Posterior cingulate gyrus (tissue), 11 donors: ENCODE results near the gene FEM1A.
A peak's percentile ranks its signal among the peaks of the same experiment; 100 is the strongest.
"Not testable (repeated sequence)": the region's sequence is repeated elsewhere in the genome, so short reads cannot be mapped to it uniquely, and the experiment has no call there.

ENCODE experiments used
- DNase-seq, 10 donors: peaks; one replicate each; pipeline versions ENCODE4 v3.0.0 to v3.0.0-alpha.2; 2020 to 2021; ENCODE audit warnings: mixed read lengths in 3 of 10
- intact Hi-C: fragments of 100-400 bp; cut with DNase I; formaldehyde crosslinking; loops from one replicate; pipeline ENCODE4 v1.15.1; 2023

FEM1A gene

DNA sequence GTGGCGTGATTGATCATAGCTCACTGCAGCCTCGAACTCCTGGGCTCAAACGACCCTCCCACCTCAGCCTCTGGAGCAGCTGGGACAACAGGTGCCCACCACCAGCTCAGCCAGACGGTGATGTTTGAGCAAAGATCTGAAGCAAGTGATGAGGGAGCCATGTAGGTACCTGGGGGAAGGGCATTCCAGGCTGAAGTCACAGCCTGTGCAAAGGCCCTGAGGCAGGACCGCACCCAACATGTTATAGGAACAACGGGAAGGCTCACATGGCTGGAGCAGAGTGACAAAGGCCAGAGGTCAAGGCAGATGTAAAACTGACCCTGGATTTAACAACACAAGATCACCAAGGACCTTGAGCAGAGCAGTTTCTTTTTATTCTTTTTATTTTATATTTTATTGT lies 14.8 kb downstream of the FEM1A start:
- intact Hi-C loops = no loop called here
- no peak for DNase-seq

DNA sequence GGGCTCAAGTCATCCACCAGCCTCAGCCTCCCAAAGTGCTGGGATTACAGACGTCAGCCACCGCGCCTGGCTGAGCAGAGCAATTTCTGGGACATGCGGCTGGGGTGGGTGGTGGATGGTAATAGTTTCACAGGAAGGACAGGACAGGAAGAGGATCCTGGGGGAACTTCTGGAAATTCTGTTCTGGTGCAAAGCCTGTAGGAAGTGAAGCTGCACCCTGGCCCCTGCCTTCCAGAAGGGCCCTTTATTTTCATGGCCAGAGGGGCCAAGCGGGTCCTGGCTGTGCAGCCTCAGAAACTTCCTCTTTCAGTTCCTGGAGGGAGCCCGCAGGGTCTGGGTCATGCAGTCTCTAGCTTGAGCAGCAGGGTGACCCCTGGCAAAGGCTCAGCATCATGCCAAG lies 15.7 kb downstream of the FEM1A start:
- intact Hi-C loops = no loop called here
- DNase-seq = peak in 4 of 10 donors; percentile 26 to 91 (median 35)

DNA sequence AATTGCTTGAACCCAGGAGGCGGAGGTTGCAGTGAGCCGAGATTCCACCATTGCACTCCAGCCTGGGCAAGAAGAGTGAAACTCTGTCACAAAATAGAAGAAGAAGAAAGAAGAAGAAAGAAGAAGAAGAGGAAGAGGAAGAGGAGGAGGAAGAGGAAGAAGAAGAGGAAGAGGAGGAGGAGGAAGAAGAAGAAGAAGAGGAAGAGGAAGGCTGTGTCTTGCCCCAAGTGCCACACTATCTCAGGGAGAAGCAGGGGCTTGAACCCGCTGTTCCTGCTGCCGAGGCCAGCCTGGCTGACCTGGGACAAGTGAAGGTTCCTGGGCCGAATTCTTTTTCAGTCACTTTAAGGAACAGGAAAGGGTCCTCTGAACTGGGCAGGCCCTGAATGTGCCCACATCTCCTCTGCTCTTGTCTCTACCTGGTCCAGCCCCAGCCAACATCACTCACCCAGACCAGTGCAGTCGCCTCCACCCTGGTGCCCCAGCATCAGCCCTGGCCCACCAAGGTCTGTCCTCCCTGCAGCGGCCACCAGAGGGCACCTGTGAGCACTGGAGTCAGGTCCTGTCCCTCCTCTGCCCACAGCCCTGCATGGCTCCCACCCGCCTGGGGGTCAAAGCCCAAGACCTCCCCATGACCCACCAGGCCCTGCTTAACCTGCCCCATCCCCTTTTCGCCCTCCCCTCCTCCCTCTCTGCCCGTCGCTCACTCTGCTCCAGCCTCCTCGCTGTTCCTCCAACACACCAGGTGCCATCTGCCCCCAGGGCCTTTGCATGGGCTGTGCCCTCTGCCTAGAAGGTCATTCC lies 20.0 kb downstream of the FEM1A start:
- DNase-seq = peak; percentile 52 to 96 (median 82)
- intact Hi-C loops = loop anchor here (2.0 kb wide), 1 partner anchor 219 kb away; no protein-coding TSS in a partner anchor

DNA sequence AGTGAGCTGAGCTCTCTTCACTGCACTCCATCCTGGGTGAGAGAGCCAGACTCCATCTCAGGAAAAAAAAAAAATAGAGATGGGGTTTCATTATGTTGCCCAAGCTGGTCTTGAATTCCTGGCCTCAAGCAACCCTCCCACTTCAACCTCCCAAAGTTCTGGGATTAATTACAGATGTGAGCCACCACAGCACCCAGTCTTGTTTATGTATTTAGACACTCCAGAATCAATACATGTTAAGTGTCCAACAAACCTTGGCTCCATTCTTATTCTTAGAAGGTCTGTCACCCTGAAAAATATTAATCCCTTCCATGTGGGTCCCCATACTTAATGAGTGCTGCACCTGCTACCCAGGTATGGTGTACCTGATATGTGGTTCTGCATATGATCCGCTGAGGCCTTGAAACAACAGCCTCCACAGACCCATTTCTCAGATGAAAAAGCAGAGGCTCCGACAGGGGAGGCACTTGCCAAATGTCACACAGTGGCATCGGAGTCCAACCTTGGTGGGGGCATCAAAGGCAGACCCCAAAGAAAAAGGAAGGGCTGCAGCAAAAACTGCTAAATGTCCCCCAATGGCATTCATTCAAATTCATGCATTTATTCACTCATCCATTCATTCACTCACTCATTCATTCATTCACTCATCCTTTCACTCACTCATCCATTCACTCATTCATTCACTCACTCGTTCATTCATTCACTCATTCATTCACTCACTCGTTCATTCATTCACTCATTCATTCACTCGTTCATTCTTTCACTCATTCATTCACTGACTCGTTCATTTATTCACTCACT lies 23.3 kb downstream of the FEM1A start:
- DNase-seq = no peak
- intact Hi-C loops = no loop called here

DNA sequence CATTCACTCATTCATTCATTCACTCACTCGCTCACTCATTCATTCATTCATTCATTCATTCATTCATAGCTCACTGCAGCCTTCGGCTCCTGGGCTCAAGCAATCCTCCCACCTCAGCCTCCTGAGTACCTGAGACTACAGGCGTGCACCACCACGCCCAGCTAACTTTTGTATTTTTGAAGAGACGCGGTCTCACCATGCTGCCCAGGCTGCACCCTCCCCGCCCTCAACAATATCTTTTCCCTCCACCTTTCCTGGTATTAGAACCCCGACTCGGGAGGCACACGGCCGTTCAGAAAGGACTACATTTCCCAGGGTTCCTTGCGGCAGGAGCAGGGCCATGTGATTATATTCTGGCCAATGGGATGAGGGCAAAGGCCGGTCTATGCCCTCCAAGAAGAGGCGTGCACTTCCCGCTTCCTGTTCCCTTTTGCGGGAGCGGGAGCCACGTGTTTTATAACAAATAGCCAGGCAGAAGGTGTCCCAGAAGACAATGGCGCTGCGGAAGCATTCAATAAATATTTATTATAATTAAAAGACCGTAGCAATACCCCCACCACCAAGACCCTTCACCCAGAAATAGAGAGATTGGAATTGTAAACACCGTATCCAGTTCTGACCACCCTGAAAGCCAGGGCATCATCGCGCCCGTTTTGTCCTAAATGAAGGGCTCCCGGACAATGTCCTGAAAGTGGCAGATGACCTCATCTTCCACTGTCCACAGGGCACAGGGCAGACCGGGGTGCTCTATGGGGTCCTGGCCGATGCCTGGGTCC lies 24.1 kb downstream of the FEM1A start:
- DNase-seq = peak; percentile 84 to 98 (median 92)
- intact Hi-C loops = no loop called here

DNA sequence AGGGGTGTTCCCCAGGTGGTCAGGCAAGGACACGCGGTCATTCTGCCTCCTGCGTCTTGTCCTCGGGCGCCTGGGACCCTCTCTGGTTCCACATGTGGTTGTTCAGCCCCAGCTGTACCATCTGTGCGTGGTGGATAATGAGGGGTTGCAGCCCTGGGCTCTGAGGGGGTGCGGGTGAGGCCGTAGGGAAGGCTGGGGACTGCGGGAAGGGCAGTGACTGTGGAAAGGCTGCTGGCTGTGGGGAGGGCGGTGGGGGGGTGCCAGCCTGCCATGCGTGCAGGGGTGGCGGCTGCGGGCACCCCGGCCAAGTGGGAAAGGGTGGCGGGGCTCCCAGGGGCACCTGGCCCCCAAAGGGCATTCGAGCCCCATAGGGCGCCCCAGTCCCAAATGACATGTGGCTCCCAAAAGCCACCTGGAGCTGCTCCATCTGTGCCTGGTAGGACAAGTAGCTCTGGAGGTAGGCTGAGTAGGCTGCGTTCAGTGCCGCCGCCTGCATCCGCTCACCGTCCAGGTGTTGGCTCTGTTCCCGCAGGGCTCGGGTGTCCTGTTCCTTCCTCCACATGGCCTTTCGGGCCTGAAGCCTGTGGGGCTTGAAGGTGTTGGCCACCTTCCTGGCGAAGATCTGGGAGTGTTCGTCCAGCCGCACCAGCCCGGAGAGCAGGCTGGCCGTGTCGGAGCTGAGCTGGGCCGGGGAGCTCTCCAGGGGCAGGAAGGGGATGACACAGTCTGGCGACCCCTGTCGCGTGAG lies 24.8 kb downstream of the FEM1A start:
- intact Hi-C loops = no loop called here
- peak in 2 of 10 donors; percentile 85 to 89 for DNase-seq

DNA sequence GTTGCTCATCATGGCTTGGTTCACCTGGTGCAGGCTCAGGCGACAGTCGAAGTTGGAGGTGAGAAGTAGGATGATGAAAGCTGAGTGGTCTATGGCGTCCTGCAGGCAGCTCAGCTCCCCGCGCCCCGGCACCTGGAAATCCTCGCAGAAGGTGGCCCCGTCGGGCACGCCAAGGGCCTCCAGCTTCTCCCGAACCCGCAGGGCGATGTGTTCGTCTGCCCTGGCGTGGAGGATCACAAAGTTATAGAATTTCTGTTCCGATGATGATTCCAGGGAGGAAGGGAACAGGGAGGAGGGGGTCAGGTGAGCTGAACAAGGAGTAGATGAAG lies 25.4 kb downstream of the FEM1A start:
- intact Hi-C loops = no loop called here
- DNase-seq = no peak

DNA sequence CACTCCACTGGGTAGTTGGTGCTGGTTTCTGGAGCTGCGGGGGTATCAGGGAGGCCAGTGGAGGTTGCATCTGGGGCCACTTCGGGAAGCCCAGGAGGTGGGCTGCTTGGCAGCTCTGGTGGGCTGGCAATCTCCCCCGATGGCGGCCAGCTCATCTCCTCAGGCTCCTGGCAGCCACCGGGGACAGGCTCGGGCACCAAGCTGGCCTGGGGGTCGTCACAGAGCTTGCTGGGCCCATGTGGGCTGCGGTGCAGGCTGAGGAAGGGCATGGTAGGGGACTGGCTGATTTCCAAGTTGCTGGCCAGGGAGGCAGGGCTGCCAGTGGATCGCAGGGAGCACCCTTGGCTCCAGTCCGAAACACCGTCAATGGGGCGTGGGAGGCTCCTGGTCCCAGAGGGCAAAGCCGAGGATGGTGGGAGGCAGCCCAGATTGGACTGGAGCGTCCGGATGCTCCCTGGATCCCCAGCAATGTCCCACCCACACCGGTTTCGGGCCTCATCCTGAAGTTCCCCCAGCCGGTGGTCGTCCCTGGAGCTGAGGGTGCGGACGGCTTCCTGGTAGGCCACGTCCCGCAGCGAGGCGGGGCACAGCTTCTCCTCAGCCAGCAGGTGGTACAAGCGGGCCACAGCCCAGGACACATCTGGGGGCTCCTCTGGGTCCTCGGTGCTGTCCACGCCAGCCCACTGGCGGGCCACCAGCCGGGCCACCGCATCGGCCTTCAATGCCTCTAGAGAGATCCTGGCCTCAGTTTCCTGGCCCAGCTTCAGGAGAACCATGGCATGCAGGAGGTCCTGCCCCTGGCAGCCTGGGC lies 26.1 kb downstream of the FEM1A start:
- intact Hi-C loops = no loop called here
- DNase-seq = no peak

DNA sequence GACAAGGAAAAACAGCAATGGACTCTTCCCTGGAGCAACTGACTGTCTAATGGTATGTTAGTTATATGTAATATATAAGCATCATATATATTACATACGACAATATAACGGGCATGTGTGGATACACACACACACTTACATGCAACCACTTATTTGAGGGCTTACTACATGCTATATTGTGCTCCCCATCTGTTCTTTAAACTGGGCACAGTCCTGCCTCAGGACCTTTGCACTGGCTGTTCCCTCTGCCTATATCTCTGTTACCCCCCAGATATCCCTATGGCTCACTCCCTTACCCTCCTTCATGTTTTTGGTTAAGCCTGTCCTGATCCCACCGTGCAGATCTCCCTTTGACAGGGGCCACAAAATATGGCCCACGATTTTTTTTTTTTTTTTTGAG lies 29.7 kb downstream of the FEM1A start:
- no peak for DNase-seq

DNA sequence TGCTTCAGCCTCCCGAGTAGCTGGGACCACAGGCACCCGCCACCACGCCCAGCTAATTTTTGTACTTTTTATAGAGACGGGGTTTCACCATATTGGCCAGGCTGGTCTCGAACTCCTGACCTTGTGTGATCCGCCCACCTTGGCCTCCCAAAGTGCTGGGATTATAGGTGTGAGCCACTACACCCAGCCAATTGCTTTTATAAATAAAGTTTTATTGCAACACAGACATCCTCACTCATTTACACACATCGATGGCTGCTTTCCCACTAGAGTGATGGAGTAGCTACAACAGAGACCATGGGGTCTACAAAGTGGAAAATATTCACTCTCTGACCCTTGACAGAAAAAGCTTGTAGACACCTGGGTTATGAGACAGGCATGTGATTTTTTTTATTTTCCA lies 30.8 kb downstream of the FEM1A start:
- intact Hi-C loops = not testable (repeated sequence)

More for the DNA sequence above, 29.7 kb downstream of the FEM1A start:
- intact Hi-C loops = no loop called here

DNA sequence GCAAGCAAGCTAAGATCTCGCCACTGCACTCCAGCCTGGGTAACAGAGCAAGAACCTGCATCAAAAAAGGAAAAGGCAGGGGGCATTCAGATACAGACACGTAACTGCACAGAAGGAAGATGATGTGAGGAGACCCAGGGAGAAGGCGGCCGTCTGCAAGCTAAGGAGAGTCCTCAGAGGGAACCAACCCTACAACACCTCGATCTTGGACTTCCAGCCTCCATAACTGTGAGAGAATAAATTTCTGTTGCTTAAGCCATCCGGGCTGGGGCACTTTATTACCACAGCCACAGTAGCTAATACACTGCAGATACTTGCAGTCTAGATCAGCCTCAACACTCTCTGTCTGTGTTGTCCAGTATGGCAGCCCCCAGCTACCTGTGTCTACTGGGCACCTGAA lies 32.0 kb downstream of the FEM1A start:
- intact Hi-C loops = no loop called here
- DNase-seq = no peak

More for the DNA sequence above, 30.8 kb downstream of the FEM1A start:
- not testable (repeated sequence) for DNase-seq

DNA sequence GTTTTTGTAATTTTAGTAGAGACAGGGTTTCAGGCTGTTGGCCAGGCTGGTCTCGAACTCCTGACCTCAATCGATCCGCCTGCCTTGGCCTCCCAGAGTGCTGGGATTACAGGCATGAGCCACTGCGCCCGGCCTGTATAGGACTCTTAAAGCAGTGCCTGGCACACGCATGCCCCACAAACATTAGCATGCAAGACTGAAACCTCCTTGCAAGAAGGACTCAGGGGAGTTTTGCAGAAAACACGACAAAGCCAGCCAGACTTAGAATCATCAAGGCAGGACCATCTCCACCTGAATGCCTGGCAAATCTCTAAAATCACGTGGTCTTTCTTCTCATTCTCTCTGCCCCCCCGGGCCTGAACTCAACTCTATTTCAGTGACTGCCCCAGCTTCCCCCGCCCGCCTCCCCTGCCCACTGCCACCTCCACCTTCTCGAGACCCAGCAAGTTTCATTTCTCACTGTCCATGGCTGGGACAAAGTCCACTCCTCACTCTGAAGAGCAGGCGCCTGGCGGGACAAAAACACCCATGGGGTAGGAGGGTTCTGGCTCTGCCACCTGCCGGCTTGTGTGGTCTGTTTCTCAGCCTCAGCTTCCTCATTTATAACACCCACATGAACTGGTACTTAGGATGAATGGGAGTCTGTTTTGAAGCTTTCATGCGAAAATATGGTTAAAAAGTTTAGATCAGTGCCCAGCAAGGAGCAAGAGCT lies 37.6 kb downstream of the FEM1A start:
- intact Hi-C loops = no loop called here
- peak in 1 of 10 donors; percentile 87 for DNase-seq

DNA sequence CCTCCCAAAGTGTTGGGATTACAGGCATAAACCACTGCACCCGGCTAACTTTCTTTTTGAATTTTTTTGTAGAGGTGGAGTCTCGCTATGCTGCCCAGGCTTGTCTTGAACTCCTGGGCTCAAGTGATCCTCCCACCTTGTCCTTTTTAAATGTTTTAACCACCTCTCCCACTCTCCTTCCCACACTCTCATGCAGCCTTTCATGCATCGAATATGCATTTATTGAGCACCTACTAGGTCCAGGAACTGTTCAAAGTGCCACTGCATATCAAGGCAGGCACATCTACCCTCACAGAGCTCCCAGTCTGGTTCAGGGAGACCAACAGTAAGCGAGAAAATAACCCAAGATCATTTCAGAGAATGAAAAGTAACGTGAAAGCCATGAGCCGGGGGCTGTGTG lies 38.8 kb downstream of the FEM1A start:
- intact Hi-C loops = no loop called here
- no peak for DNase-seq

DNA sequence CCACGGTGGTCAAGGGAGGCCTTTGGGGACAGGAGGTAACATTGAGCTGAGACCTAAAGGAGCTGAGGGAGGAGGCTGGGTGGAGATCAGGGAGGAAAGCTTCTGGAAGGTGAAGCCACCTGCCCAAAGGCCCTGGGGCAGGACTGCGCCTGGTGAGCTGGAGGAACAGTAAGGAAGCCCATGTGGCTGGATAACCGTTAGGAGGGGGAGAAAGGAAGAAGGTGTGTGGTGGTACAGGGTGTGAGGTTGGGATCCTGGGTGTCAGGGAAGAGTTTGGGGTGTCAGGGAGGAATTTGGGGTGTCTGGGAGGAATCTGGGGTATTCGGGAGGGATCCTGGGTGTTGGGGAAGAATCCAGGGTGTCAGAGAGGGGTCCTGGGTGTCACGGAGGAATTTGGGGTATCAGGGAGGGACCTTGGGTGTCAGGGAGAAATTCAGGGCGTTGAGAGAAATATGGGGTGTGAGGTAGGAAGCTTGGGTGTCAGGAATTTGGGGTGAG lies 39.3 kb downstream of the FEM1A start:
- intact Hi-C loops = no loop called here
- no peak for DNase-seq

DNA sequence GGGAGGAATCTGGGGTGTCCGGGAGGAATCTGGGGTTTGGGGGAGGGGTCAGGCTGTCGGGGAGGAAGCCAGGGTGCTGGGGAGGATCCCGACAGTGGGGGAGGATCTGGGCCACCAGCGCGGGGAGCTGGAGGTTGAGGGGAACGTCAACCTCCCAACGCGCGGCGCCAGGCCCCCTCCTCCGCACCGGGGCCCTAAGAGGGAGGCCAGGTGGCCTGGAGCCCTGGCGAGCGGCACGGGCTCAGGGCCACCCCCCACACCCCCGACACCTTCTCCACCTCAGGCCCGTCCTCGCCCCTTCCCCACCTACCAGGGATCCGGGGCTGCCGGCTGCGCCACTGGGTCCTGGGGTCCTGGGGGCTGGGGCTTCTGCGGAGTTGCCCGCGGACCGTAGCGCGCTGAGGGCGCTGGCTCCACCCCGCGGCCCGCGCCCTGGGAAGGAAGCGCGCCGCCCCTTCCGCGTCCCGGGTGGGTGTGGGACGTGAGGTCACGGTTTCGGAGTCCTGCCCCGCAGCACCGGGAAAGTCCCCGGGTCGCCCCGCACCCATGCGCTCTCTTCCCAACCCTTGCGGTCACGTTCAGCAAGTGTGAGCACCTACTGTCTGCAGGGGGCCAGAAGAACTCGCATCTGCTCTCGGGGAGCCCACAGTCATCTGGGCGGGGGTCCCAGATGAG lies 39.9 kb downstream of the FEM1A start, which contains the start of gene TICAM1:
TSS of gene TICAM1 (minus strand) at position 409 of the 675 bp plus-strand sequence. CDS start 13,335 bp downstream, outside the sequence.
- intact Hi-C loops = no loop called here
- peak in 9 of 10 donors; percentile 36 to 91 (median 46) for DNase-seq

DNA sequence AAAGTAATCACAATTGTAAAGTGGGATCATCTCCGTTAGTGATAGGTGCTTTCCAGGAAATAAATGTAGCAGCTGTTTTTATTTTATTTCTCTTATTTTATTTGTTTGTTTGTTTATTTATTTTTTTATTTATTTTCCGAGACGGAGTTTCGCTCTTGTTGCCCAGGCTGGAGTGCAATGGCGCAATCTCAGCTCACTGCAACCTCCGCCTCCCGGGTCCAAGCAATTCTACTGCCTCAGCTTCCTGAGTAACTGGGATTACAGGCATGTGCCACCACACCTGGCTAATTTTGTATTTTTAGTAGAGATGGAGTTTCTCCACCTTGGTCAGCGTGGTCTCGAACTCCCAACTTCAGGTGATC lies 40.4 kb downstream of the FEM1A start:
- not testable (repeated sequence) for DNase-seq

DNA sequence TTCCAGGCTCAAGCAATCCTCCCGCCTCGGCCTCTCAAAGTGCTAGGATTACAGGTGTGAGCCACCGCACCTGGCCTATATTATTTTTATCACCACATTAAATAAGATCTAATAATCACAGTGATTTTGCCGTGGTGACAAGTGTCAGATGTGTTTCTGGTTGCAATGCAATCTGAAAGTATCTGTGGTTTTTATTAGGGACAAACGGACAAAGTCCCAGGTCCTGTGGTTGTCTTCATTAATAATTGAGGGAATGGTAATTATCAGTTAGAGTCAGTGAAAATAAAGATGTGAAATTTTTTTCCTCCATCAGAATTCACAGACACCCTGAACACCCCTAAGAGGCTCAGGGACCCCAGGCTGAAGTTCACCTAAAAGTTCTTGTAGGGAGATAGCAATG lies 41.2 kb downstream of the FEM1A start:
- intact Hi-C loops = no loop called here
- no peak for DNase-seq

More for the DNA sequence above, 40.4 kb downstream of the FEM1A start:
- intact Hi-C loops = not testable (repeated sequence)

DNA sequence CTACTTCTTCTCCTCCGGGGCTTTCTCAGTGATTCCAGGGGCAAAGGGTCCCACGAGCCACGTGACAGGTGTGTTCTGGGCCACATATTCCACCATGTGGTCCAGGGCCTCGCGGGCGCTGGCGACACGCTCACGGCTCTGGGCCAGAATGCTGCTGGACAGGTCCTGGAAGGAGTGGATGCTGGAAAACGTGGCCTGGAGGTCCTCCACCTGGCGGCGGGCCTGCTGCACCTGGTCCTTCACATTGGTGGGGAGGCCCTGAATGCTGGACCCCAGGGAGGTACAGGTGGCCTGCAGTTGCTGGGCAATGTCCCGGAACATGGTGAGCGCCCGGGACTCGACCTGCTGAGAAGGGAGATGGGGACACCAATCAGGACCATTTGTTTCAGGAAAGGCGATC lies 47.7 kb downstream of the FEM1A start:
- no peak for DNase-seq
- intact Hi-C loops = no loop called here
